ELR (cell line): Measurements from ENCODE around the gene FBXO11.
A peak's percentile ranks its signal among the peaks of the same experiment; 100 is the strongest.
"Not testable (repeated sequence)": the region's sequence is repeated elsewhere in the genome, so short reads cannot be mapped to it uniquely, and the experiment has no call there.

Experiments used
- DNase-seq: peaks from one replicate; pipeline ENCODE4 v3.0.0-alpha.2; 2015; ENCODE audit warnings: low read depth

The FBXO11 gene

GRCh38 chr2:47897883-47898731, 8.2 kb downstream of the FBXO11 start:
- no peak for DNase-seq

- not testable (repeated sequence) for DNase-seq
Observed at GRCh38 chr2:47897191-47897882, 9.0 kb downstream of the FBXO11 start.

GRCh38 chr2:47896450-47896968, 9.8 kb downstream of the FBXO11 start:
- no peak for DNase-seq

GRCh38 chr2:47893771-47894170, 12.5 kb downstream of the FBXO11 start:
- no peak for DNase-seq

- DNase-seq = no peak
Observed at GRCh38 chr2:47892338-47892730, 14.0 kb downstream of the FBXO11 start.

GRCh38 chr2:47891369-47892337, 14.6 kb downstream of the FBXO11 start:
- DNase-seq = peak; percentile 30

GRCh38 chr2:47890711-47891368, 15.5 kb downstream of the FBXO11 start:
- DNase-seq = peak; percentile 50

- no peak for DNase-seq
Observed at GRCh38 chr2:47888581-47889280, 17.6 kb downstream of the FBXO11 start.

- DNase-seq = no peak
Observed at GRCh38 chr2:47876912-47877311, 29.4 kb downstream of the FBXO11 start.

- DNase-seq = no peak
Observed at GRCh38 chr2:47872941-47873340, 33.4 kb downstream of the FBXO11 start.

GRCh38 chr2:47870641-47871540, 35.4 kb downstream of the FBXO11 start:
- no peak for DNase-seq

GRCh38 chr2:47869859-47870595, 36.3 kb downstream of the FBXO11 start:
- DNase-seq = no peak

GRCh38 chr2:47868611-47869352, 37.5 kb downstream of the FBXO11 start:
- no peak for DNase-seq

GRCh38 chr2:47867205-47867604, 39.1 kb downstream of the FBXO11 start:
- peak; percentile 86 for DNase-seq

GRCh38 chr2:47864566-47864965, 41.7 kb downstream of the FBXO11 start:
- DNase-seq = no peak

GRCh38 chr2:47862949-47863348, 43.3 kb downstream of the FBXO11 start:
- DNase-seq = no peak

GRCh38 chr2:47853067-47853777, 53.1 kb downstream of the FBXO11 start:
- DNase-seq = peak; percentile 33

- DNase-seq = no peak
Observed at GRCh38 chr2:47850198-47850597, 56.1 kb downstream of the FBXO11 start.
